Measurements from ENCODE around the gene METTL13.

METTL13 gene

DNA sequence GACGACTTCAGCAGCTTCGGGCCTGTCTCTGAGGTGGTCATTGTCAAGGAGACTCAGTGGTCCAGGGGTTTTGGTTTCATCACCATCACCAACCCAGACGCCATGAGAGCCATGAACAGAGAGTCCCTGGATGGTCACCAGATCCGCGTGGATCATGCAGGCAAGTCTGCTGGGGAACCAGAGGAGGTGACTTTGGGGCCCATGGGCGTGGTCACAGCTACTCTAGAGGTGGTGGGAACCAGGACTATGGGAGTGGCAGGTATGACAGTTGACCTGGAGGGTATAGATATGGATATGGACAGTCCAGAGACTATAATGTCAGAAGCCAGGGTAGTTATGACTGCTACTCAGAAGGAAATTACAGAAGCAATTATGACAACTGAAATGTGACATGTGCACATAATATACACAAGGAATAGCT lies 19.3 kb upstream of the METTL13 start:
- TF ChIP-seq POLR2AphosphoS5 (IDR thresholded peaks at IDR 0.05; ENCODE audit: low read depth, low read length) (no peak), PAX5 (IDR thresholded peaks at IDR 0.05; ENCODE audit: insufficient read depth, low read length, severe bottlenecking) (no peak), SPI1 (IDR thresholded peaks at IDR 0.05; ENCODE audit: low read depth, low read length) (no peak), POLR2A (IDR thresholded peaks at IDR 0.05; ENCODE audit: low read depth, low read length) (no peak), TAF1 (IDR thresholded peaks at IDR 0.05; ENCODE audit: low read depth, low read length) (no peak), POU2F2 (IDR thresholded peaks at IDR 0.05; ENCODE audit: low read depth, low read length) (no peak)
- no peak for FAIRE-seq
- no peak for DNase-seq (ENCODE audit: insufficient read length, low spot score)

DNA sequence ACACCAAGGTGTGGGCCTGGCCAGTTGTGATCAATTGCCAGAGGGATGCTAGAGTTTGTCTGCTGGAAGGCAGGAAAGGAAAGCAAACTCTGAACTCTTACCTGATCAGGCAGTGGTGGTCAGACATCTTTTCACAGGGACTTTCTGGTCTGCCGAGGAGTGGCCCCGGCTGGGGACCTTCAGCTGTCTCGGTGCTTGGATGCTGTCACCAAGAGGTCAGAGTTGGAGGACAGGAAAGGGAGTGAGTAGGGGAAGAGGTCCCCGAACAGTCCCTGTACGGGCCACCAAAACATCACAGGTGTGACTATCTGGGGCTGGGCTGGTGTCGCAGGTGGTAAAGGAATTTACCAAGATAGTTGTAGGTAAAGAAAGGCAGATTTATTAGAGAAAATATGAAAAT lies 17.7 kb upstream of the METTL13 start:
- DNase-seq (ENCODE audit: insufficient read length, low spot score) (no peak), FAIRE-seq (no peak)
- no peak for TF ChIP-seq POLR2AphosphoS5 (IDR thresholded peaks at IDR 0.05; ENCODE audit: low read depth, low read length)
- TF ChIP-seq PAX5 (IDR thresholded peaks at IDR 0.05; ENCODE audit: insufficient read depth, low read length, severe bottlenecking) = no peak
- no peak for TF ChIP-seq SPI1 (IDR thresholded peaks at IDR 0.05; ENCODE audit: low read depth, low read length)
- no peak for TF ChIP-seq POU2F2 (IDR thresholded peaks at IDR 0.05; ENCODE audit: low read depth, low read length)
- TF ChIP-seq TAF1 (IDR thresholded peaks at IDR 0.05; ENCODE audit: low read depth, low read length) = no peak
- no peak for TF ChIP-seq POLR2A (IDR thresholded peaks at IDR 0.05; ENCODE audit: low read depth, low read length)

DNA sequence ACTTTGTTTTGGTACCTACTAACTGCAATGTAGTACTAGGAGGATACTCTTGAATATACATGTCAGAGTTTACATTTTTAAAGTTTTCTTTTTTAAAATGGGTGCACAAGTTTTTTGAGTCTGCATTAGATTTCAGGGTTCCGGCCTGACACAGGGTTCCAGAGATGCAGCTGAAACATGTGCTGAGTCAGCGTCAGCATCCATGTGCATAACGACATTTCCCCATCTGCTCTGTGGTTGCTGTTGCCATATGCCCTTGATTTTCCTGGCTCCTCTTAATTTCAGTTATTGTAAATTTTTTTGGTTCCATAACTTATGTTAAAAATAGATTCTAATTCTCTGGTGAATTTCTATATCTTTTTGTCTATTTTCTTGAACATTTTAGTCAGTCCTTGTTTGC lies 12.3 kb upstream of the METTL13 start:
- FAIRE-seq (no peak), DNase-seq (ENCODE audit: insufficient read length, low spot score) (no peak)
- TF ChIP-seq PAX5 (IDR thresholded peaks at IDR 0.05; ENCODE audit: insufficient read depth, low read length, severe bottlenecking) = no peak
- TF ChIP-seq POLR2AphosphoS5 (IDR thresholded peaks at IDR 0.05; ENCODE audit: low read depth, low read length) = no peak
- TF ChIP-seq POU2F2 (IDR thresholded peaks at IDR 0.05; ENCODE audit: low read depth, low read length) = no peak
- TF ChIP-seq TAF1 (IDR thresholded peaks at IDR 0.05; ENCODE audit: low read depth, low read length) = no peak
- no peak for TF ChIP-seq POLR2A (IDR thresholded peaks at IDR 0.05; ENCODE audit: low read depth, low read length)
- TF ChIP-seq SPI1 (IDR thresholded peaks at IDR 0.05; ENCODE audit: low read depth, low read length) = no peak

DNA sequence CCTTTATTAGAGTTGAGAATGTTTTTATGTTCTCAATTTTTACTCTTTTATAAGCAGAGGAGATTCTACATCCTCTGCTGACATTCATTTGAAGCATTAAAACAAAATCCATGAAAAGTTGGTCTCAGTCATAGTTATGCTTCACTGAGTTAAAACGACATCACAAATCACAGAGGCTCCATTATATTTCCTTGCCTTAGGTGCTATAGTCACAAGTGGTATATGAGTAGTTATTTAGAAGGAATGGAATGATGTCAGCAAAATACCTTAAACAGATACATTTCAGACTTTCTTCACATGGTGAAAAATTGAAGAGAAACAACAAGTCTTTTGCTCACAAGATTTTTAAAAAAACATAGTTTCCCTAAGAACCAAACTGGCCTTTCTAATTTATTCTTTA lies 11.7 kb upstream of the METTL13 start:
- DNase-seq (ENCODE audit: insufficient read length, low spot score) (no peak), FAIRE-seq (no peak)
- TF ChIP-seq POU2F2 (IDR thresholded peaks at IDR 0.05; ENCODE audit: low read depth, low read length) (no peak), POLR2A (IDR thresholded peaks at IDR 0.05; ENCODE audit: low read depth, low read length) (no peak), POLR2AphosphoS5 (IDR thresholded peaks at IDR 0.05; ENCODE audit: low read depth, low read length) (no peak), TAF1 (IDR thresholded peaks at IDR 0.05; ENCODE audit: low read depth, low read length) (no peak), PAX5 (IDR thresholded peaks at IDR 0.05; ENCODE audit: insufficient read depth, low read length, severe bottlenecking) (no peak), SPI1 (IDR thresholded peaks at IDR 0.05; ENCODE audit: low read depth, low read length) (no peak)

DNA sequence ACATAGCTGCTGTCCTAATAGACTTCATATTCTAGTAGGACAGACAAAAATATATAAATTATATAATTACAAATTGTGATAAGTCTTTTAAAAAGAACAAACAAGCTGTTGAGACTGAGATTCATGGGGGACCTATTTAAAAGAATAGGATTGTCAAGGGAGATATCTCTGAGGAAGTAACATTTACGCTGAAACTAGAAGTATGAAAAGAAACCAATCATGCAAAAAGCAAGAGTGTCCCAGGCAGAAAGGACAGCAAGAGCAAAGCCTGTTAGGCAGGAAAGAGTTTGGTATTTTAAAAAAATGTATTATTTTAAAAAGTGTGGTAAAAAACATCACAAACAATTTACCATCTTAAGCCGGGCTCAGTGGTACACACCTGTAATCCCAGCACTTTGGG lies 9.1 kb upstream of the METTL13 start:
- DNase-seq (ENCODE audit: insufficient read length, low spot score) (no peak), FAIRE-seq (no peak)
- TF ChIP-seq POLR2A (IDR thresholded peaks at IDR 0.05; ENCODE audit: low read depth, low read length) (no peak), PAX5 (IDR thresholded peaks at IDR 0.05; ENCODE audit: insufficient read depth, low read length, severe bottlenecking) (no peak), TAF1 (IDR thresholded peaks at IDR 0.05; ENCODE audit: low read depth, low read length) (no peak), SPI1 (IDR thresholded peaks at IDR 0.05; ENCODE audit: low read depth, low read length) (no peak), POLR2AphosphoS5 (IDR thresholded peaks at IDR 0.05; ENCODE audit: low read depth, low read length) (no peak), POU2F2 (IDR thresholded peaks at IDR 0.05; ENCODE audit: low read depth, low read length) (no peak)

DNA sequence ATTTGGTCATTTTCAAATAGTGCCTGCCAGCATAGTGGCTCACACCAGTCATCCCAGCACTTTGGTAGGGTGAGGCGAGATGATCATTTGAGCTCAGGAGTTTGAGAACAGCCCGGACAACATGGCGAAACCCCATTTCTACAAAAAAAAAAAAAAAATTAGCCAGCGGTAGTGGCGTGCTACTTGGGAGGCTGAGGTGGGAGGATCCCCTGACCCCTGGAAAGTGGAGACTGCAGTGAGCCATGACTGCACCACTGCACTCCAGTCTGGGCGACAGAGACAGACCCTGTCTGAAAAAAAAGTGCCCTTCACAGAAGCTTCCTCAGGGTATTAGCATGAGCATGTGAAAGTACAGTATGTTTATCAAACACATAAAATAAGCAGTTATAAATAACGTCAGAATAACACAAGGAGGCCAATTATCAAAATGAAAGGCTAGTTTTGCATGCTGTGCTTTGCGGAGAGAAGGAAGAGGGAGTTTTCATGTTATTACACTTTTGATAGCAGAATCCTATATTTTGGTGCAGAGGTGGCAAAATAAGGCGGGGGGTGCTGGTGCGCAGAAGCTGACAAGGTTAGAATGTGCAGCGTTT lies 781 bp upstream of the METTL13 start:
- DNase-seq (ENCODE audit: insufficient read length, low spot score) (no peak), FAIRE-seq (no peak)
- TF ChIP-seq TAF1 (IDR thresholded peaks at IDR 0.05; ENCODE audit: low read depth, low read length) (no peak), POU2F2 (IDR thresholded peaks at IDR 0.05; ENCODE audit: low read depth, low read length) (no peak), POLR2AphosphoS5 (IDR thresholded peaks at IDR 0.05; ENCODE audit: low read depth, low read length) (no peak)

DNA sequence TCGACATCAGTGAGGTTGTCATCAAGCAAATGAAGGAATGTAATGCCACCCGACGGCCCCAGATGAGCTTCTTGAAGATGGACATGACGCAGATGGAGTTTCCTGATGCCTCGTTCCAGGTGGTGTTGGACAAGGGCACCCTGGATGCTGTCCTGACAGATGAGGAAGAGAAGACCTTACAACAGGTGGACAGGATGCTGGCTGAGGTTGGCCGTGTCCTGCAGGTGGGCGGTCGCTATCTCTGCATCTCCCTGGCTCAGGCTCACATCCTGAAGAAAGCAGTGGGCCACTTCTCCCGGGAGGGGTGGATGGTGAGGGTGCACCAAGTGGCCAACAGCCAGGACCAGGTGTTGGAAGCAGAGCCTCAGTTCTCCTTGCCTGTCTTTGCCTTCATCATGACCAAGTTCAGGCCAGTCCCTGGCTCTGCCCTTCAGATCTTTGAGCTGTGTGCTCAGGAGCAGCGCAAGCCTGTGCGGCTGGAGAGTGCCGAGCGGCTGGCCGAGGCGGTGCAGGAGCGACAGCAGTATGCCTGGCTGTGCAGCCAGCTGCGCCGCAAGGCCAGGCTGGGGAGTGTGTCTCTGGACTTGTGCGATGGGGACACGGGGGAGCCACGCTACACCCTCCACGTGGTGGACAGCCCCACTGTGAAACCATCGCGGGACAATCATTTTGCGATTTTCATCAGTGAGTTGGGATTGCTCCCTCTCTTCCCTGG lies 2.5 kb downstream of the METTL13 start:
- no peak for FAIRE-seq
- TF ChIP-seq POLR2AphosphoS5 (IDR thresholded peaks at IDR 0.05; ENCODE audit: low read depth, low read length) = no peak
- no peak for TF ChIP-seq POLR2A (IDR thresholded peaks at IDR 0.05; ENCODE audit: low read depth, low read length)
- no peak for TF ChIP-seq POU2F2 (IDR thresholded peaks at IDR 0.05; ENCODE audit: low read depth, low read length)
- no peak for TF ChIP-seq SPI1 (IDR thresholded peaks at IDR 0.05; ENCODE audit: low read depth, low read length)
- no peak for TF ChIP-seq PAX5 (IDR thresholded peaks at IDR 0.05; ENCODE audit: insufficient read depth, low read length, severe bottlenecking)
- TF ChIP-seq TAF1 (IDR thresholded peaks at IDR 0.05; ENCODE audit: low read depth, low read length) = no peak
- DNase-seq (ENCODE audit: insufficient read length, low spot score) = no peak

DNA sequence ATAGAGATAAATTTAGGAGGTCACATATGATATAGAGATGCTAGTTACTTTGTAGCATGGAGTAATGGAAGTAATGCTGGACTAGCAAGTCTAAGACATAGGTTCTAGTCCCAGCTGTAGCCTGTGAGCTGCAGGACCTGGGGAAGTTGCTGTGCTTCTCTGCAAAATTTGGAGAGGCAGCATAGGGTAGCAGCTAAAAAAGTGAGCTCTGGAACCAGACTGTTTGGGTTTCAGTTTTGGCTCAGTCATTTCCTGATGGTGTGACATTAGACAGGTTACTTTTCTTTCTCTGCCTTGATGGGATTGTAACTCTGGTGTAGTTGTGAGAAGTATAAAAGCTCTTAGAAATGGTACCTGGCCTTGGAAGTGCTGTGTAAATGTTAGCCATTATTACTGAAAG lies 3.3 kb downstream of the METTL13 start:
- TF ChIP-seq POU2F2 (IDR thresholded peaks at IDR 0.05; ENCODE audit: low read depth, low read length) (no peak), POLR2A (IDR thresholded peaks at IDR 0.05; ENCODE audit: low read depth, low read length) (no peak), POLR2AphosphoS5 (IDR thresholded peaks at IDR 0.05; ENCODE audit: low read depth, low read length) (no peak), TAF1 (IDR thresholded peaks at IDR 0.05; ENCODE audit: low read depth, low read length) (no peak), SPI1 (IDR thresholded peaks at IDR 0.05; ENCODE audit: low read depth, low read length) (no peak), PAX5 (IDR thresholded peaks at IDR 0.05; ENCODE audit: insufficient read depth, low read length, severe bottlenecking) (no peak)
- FAIRE-seq (no peak), DNase-seq (ENCODE audit: insufficient read length, low spot score) (peak; percentile 12)

DNA sequence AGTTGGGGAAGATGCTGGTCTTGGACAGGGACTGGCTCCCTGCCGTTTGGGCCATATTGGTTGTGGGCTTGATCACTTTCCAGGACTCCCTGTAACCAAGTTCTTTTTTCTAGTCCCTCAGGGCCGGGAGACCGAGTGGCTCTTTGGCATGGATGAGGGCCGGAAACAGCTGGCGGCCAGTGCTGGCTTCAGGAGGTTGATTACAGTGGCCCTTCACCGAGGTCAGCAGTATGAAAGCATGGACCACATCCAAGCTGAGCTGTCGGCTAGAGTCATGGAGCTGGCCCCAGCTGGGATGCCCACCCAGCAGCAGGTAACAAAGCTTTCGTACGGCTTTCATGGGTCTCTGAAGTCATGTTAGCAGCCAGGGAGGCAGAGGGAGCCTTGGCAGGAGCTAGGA lies 4.3 kb downstream of the METTL13 start:
- FAIRE-seq (no peak), DNase-seq (ENCODE audit: insufficient read length, low spot score) (no peak)
- no peak for TF ChIP-seq POLR2A (IDR thresholded peaks at IDR 0.05; ENCODE audit: low read depth, low read length)
- TF ChIP-seq POLR2AphosphoS5 (IDR thresholded peaks at IDR 0.05; ENCODE audit: low read depth, low read length) = no peak
- no peak for TF ChIP-seq SPI1 (IDR thresholded peaks at IDR 0.05; ENCODE audit: low read depth, low read length)
- no peak for TF ChIP-seq TAF1 (IDR thresholded peaks at IDR 0.05; ENCODE audit: low read depth, low read length)
- no peak for TF ChIP-seq POU2F2 (IDR thresholded peaks at IDR 0.05; ENCODE audit: low read depth, low read length)
- TF ChIP-seq PAX5 (IDR thresholded peaks at IDR 0.05; ENCODE audit: insufficient read depth, low read length, severe bottlenecking) = no peak
